HUES6 (cell line): ENCODE results near the gene RIMS1.
A peak's percentile ranks its signal among the peaks of the same experiment; 100 is the strongest.

Experiments
- H3K27ac ChIP-seq: 2 replicates; pipeline ENCODE4 v1.7.0; 2013; ENCODE audit warnings: low read depth, mild to moderate bottlenecking, low read length, inconsistent platforms
- H3K27me3 ChIP-seq: 2 replicates; pipeline ENCODE4 v1.6.1; 2013; ENCODE audit warnings: low read length; ENCODE audit not compliant: control insufficient read depth, insufficient read depth
- H3K36me3 ChIP-seq: 2 replicates; pipeline ENCODE4 v1.6.1; 2013; ENCODE audit warnings: low read length; ENCODE audit not compliant: control insufficient read depth, insufficient read depth
- H3K4me1 ChIP-seq: 2 replicates; pipeline ENCODE4 v1.6.1; 2013; ENCODE audit warnings: low read length; ENCODE audit not compliant: control insufficient read depth, insufficient read depth
- H3K4me3 ChIP-seq: 2 replicates; pipeline ENCODE4 v1.5.1; 2013; ENCODE audit warnings: low read depth, low read length
- H3K9ac ChIP-seq: one replicate; pipeline ENCODE4 v1.6.1; 2013; ENCODE audit warnings: mild to moderate bottlenecking, low read length
- H3K9me3 ChIP-seq: 2 replicates; pipeline ENCODE4 v1.6.1; 2013; ENCODE audit warnings: low read depth, low read length; ENCODE audit not compliant: control insufficient read depth, insufficient read depth

RIMS1 gene

GRCh38 chr6:72102561-72102960, 216.2 kb downstream of the RIMS1 start:
- Histone ChIP-seq H3K9ac (no peak overlapping the region), H3K9me3 (no peaks in the 10 kb centered on the region), H3K4me1 (no peaks in the 10 kb centered on the region), H3K36me3 (no peaks in the 10 kb centered on the region), H3K27me3 (no peaks in the 10 kb centered on the region), H3K27ac (no peak overlapping the region), H3K4me3 (no peak overlapping the region)

GRCh38 chr6:72111611-72112010, 225.3 kb downstream of the RIMS1 start:
- H3K4me1 ChIP-seq: no peaks in the 10 kb centered on the region
- no peak overlapping the region for H3K9ac ChIP-seq
- H3K27me3 ChIP-seq: no peaks in the 10 kb centered on the region
- no peaks in the 10 kb centered on the region for H3K9me3 ChIP-seq
- no peak overlapping the region for H3K4me3 ChIP-seq
- no peak overlapping the region for H3K27ac ChIP-seq
- H3K36me3 ChIP-seq: no peaks in the 10 kb centered on the region

- Histone ChIP-seq H3K9me3 (peaks cover 12% of the 10 kb centered on the region), H3K27me3 (no peaks in the 10 kb centered on the region; the same call in 1 of the 2 replicates), H3K9ac (no peak overlapping the region), H3K4me1 (no peaks in the 10 kb centered on the region), H3K27ac (no peak overlapping the region), H3K36me3 (no peaks in the 10 kb centered on the region), H3K4me3 (no peak overlapping the region)
Observed at GRCh38 chr6:72130327-72130726, 244.0 kb downstream of the RIMS1 start.

GRCh38 chr6:72132427-72132826, 246.1 kb downstream of the RIMS1 start:
- Histone ChIP-seq H3K27ac (no peak overlapping the region), H3K9me3 (no peaks in the 10 kb centered on the region), H3K4me3 (no peak overlapping the region), H3K36me3 (no peaks in the 10 kb centered on the region), H3K4me1 (no peaks in the 10 kb centered on the region), H3K27me3 (no peaks in the 10 kb centered on the region; the same call in 1 of the 2 replicates), H3K9ac (no peak overlapping the region)

GRCh38 chr6:72132851-72133250, 246.5 kb downstream of the RIMS1 start:
- no peaks in the 10 kb centered on the region for H3K36me3 ChIP-seq
- no peaks in the 10 kb centered on the region for H3K4me1 ChIP-seq
- H3K9ac ChIP-seq: no peak overlapping the region
- H3K4me3 ChIP-seq: no peak overlapping the region
- H3K27me3 ChIP-seq: no peaks in the 10 kb centered on the region; the same call in 1 of the 2 replicates
- no peaks in the 10 kb centered on the region for H3K9me3 ChIP-seq
- no peak overlapping the region for H3K27ac ChIP-seq

GRCh38 chr6:72133324-72133723, 247.0 kb downstream of the RIMS1 start:
- Histone ChIP-seq H3K9me3 (no peaks in the 10 kb centered on the region), H3K36me3 (no peaks in the 10 kb centered on the region), H3K4me3 (no peak overlapping the region), H3K4me1 (no peaks in the 10 kb centered on the region), H3K27ac (no peak overlapping the region), H3K9ac (no peak overlapping the region), H3K27me3 (no peaks in the 10 kb centered on the region; the same call in 1 of the 2 replicates)

GRCh38 chr6:72140795-72141194, 254.4 kb downstream of the RIMS1 start:
- H3K27ac ChIP-seq: no peak overlapping the region
- no peaks in the 10 kb centered on the region for H3K36me3 ChIP-seq
- no peaks in the 10 kb centered on the region for H3K27me3 ChIP-seq
- peaks cover 2% of the 10 kb centered on the region; the same call in 1 of the 2 replicates for H3K9me3 ChIP-seq
- H3K4me1 ChIP-seq: no peaks in the 10 kb centered on the region
- no peak overlapping the region for H3K4me3 ChIP-seq
- no peak overlapping the region for H3K9ac ChIP-seq

- no peaks in the 10 kb centered on the region for H3K27me3 ChIP-seq
- no peaks in the 10 kb centered on the region for H3K36me3 ChIP-seq
- H3K9ac ChIP-seq: no peak overlapping the region
- H3K9me3 ChIP-seq: peaks cover 41% of the 10 kb centered on the region
- H3K4me3 ChIP-seq: no peak overlapping the region
- no peak overlapping the region for H3K27ac ChIP-seq
- H3K4me1 ChIP-seq: no peaks in the 10 kb centered on the region
Observed at GRCh38 chr6:72149715-72150114, 263.4 kb downstream of the RIMS1 start.

GRCh38 chr6:72151742-72152141, 265.4 kb downstream of the RIMS1 start:
- H3K9ac ChIP-seq: no peak overlapping the region
- no peak overlapping the region for H3K4me3 ChIP-seq
- peaks cover 33% of the 10 kb centered on the region for H3K9me3 ChIP-seq
- no peaks in the 10 kb centered on the region for H3K4me1 ChIP-seq
- H3K27ac ChIP-seq: no peak overlapping the region
- H3K36me3 ChIP-seq: no peaks in the 10 kb centered on the region
- H3K27me3 ChIP-seq: no peaks in the 10 kb centered on the region

- Histone ChIP-seq H3K9me3 (no peaks in the 10 kb centered on the region), H3K4me3 (no peak overlapping the region), H3K27me3 (peaks cover 13% of the 10 kb centered on the region), H3K27ac (no peak overlapping the region), H3K9ac (no peak overlapping the region), H3K36me3 (no peaks in the 10 kb centered on the region), H3K4me1 (no peaks in the 10 kb centered on the region)
Observed at GRCh38 chr6:72175916-72176315, 289.6 kb downstream of the RIMS1 start.

- Histone ChIP-seq H3K36me3 (no peaks in the 10 kb centered on the region), H3K4me1 (no peaks in the 10 kb centered on the region), H3K9ac (peak overlapping the region; percentile 32), H3K27ac (no peak overlapping the region), H3K4me3 (peak overlapping the region; percentile 60), H3K27me3 (peaks cover 58% of the 10 kb centered on the region), H3K9me3 (no peaks in the 10 kb centered on the region)
Observed at GRCh38 chr6:72182337-72183246, 296.2 kb downstream of the RIMS1 start.
